HepG2 (cell line): ENCODE measurements around the gene ASIC2.

Experiments used
- EP300 ChIP-seq, 3 experiments: sonication (generic) in 1 of 3; formaldehyde crosslinking in 1 of 3; IDR thresholded peaks; 2 replicates each; pipeline versions ENCODE4 v1.5.1 to v1.6.1; 2011 to 2020; ENCODE audit warnings: low read depth in 2 of 3, low read length in 2 of 3, borderline replicate concordance in 1 of 3, improper control_type of control experiment in 1 of 3, mild to moderate bottlenecking in 1 of 3, missing genetic modification reagents in 1 of 3, moderate library complexity in 1 of 3
- KLF6 ChIP-seq: IDR thresholded peaks from 2 replicates; pipeline ENCODE4 v1.8.0; 2016; ENCODE audit warnings: missing biosample characterization, missing genetic modification reagents
- ZNF10 ChIP-seq: sonication (generic); formaldehyde crosslinking; IDR thresholded peaks from 2 replicates; pipeline ENCODE4 v1.4.0; 2020; ENCODE audit warnings: mild to moderate bottlenecking, low read depth, missing genetic modification reagents, borderline replicate concordance

DNA sequence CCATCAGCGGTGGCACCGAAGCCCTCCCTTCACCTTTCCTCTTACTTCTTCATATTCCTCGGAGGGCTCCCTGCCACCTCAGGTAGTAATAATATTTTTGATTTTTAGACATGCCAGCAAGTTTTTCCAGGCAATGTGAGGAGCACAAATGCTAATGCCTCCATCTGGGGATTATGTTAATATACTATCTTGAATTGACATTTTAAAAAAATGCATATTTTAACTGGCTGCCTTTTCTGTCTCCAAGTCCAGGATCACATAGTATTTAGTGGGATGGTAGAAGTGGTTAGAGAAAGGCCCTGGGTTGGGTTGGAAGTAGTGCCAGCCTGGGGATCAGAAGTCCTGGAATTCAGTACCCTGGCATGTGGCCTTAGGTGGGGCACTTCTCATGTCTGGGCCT lies 154.5 kb downstream of the ASIC2 start:
- no peak for TF ChIP-seq ZNF10 (CRISPR knock-in tag)
- TF ChIP-seq EP300 (IDR thresholded peaks at IDR 0.05; ENCODE audit: low read depth in 2 of 2, low read length in 2 of 2), result no peak
- TF ChIP-seq EP300 (CRISPR knock-in tag; IDR thresholded peaks at IDR 0.05; ENCODE audit: borderline replicate concordance), result no peak
- TF ChIP-seq KLF6, result no peak
